Superior temporal gyrus (tissue), 1 donor: ENCODE results near the gene DNHD1.

Source experiments
- DNase-seq: peaks from one replicate; pipeline ENCODE4 v3.0.0-alpha.2; 2016; ENCODE audit errors: extremely low spot score

DNHD1 gene

DNA sequence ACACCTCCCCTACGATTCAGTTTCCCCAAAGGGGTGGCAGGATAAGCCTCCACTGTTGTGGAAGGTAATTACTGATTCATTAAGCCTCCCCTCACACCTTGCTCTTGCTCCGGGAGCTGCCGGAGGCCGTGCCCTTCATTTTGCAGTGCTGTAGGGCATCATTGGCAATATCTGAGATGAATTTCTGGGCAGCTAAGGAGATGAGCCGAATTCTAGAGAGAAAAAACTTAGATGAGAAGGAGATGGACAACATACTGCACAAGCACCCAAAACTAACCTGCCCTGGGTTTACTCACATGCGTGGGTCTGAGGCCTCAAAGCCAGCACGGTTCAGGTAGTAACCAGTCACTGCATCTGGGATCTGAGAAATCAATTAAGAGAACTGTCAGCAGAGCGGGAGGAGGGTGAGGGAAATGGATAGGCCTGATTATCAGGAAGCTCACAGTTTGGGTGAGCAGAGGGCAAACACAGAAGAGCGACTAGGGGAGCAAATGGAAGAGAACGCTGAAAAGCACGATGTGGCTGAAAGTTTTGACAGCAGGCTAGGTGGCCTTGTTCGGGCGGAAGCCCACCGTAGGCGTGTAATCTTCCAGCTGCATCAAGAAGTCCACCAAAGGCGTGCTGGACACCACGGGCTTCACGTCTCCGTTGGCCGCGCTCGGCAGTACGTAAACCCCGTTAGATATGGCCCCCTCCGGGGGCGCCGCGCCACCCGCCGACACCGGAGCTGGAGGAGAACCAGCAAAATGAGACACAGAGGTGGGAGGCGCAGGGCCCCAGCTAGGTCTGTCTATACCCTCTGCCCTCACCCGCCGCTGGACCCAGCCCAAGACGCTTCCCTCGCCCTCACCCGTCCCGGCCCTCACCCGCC lies 114.2 kb downstream of the DNHD1 start:
- DNase-seq: no peak

DNA sequence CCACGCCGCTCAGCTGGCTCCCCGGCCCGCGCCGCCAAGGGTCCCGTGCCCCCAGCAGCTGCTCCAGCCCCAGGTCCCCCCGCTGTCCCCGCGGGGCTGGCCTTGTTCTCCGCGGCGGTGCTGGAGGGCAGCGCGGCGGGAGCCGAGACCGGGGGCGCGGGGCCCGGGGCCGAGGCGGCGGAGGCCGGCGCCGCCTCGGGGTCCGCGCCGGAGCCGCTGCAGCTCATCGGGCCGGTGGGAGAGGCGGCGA lies 114.8 kb downstream of the DNHD1 start:
- DNase-seq: no peak

- DNase-seq: peak; percentile 97
These were observed 115.3 kb downstream of the DNHD1 start, which contains the start of gene TAF10 for GRCh38 chr11:6612213-6613041. Gene TAF10, minus strand, starts transcription at chr11:6612216. Its CDS starts 27 bp downstream, at chr11:6612189.

DNA sequence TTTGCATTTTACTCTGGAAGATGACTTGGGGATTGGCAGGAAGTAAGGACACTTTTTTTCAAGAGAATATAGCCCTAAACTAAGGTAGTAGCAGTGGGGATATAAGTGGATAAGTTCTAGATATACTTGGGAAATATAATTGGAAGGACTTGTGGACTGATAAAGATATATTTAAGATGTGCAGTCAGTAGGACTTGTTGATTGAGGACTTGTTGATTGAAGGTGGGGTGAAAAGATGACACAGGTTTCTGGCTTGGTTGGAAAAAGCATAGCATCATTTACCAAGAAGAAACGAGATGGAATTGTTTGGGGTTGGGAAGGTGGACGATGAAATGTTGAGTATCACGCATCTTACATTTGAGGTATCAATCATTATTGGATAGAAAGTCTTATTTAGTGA lies 116.4 kb downstream of the DNHD1 start:
- DNase-seq: no peak

- no peak for DNase-seq
These were observed 117.4 kb downstream of the DNHD1 start for GRCh38 chr11:6614446-6614845.

DNA sequence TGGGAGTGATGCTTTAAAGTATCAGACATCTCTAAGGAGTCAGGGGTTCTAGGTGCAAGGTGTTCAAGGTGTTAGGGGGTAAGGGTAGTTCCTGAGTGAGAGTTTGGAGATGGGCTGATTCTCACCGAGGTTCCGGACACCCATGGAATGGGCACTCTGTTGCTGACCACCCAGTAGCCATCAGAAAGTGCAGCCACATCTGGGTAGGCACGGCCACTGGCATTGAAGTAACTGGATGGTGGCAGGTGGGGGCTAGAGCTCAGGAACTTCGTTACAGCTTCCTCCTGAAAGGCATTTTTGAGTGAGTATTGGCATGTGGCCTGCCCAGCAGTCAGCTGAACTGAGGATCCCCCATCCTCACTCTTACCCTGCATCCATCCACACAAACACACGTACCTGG lies 118.0 kb downstream of the DNHD1 start:
- DNase-seq: no peak

GRCh38 chr11:6615882-6616585 lies 119.0 kb downstream of the DNHD1 start:
- DNase-seq: no peak

DNA sequence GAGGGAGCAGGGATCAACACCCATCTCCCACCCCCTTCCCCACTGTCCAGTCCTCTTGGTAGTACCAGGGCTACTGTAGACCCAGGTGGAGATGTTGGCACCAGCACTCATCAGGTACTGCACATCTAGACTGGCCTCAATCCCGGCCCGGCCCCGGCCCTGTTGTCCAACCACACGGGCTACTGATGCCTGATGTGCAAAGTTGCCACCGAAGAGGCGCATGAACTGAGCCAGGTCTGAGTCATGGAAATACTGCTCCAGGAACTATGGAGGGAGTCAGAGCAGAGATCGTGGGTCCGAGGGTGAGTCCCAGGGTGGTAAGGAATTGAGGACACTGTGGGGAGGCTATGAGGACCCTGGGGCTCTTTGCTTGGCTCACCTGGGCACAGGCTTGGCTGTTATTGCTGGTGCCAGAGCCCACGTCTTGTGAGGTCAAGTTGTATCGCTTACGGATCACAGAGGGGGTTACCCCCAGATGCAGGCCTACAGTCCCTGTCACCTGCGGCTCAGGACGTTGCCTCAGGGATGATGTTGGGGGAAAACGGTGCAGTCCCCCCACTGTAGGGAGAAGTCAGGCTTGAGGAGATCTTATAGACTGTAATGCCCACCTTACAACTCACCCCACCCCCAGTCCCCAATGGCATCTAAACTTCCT lies 119.6 kb downstream of the DNHD1 start:
- no peak for DNase-seq

GRCh38 chr11:6617315-6617781 lies 120.3 kb downstream of the DNHD1 start:
- no peak for DNase-seq

DNA sequence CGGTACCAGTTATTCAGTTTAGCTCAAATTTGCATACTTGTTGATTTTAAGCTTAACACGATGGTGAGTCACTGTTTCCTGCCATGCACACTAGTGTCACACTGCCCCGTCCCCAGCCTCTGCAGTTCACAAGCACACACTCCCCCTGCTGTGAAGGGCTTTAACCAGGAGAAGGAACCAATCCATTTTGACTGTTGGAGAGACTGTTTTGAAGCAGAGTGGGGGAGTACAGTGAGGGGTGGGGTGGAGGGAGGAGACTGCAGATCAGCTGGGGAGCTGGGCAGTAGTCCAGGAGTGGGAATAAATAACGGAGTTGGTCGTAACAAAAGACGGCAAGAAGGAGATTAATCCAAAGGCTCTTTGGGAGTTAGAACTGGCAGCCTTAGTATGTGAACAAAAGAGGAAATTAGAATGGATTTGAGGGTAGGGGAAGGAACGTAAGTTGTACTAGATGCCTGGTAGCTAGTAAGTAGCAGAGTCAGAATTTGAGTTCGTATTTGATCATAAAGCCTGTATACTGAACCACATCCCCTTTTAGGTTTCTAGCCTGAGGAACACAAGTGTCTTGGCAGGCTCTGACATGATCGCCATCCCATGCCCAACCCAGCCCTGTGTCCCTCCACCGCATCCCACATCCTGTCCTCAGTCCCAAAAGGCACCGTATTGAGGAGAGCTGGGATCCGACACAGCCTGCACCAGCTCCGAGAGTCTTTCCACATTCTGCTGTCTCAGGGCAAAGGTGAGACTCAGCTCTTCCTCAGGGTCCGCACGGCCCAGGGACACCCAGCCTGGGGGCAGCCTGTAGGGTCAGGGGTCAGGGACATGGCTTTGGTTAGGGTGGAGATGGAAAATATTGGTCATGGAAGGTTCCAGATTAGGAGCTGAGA lies 121.3 kb downstream of the DNHD1 start:
- DNase-seq: peak; percentile 71

- DNase-seq: peak; percentile 99
These were observed 122.1 kb downstream of the DNHD1 start, which contains the start of gene TPP1 for GRCh38 chr11:6619004-6619745. Gene TPP1, minus strand, starts transcription at chr11:6619422. Its CDS starts 22 bp downstream, at chr11:6619400.

GRCh38 chr11:6620636-6621035 lies 123.6 kb downstream of the DNHD1 start:
- DNase-seq: no peak
